ENCODE results near the gene SASH1. TPM values are rescaled to one million over a fixed set of nuclear protein-coding genes. Genes with fewer than 3 reads are reported as not detected.

Gene SASH1
- total and polyA plus RNA-seq, 2 experiments from 2014 or later = 7.5 to 7.8 TPM

- Histone ChIP-seq H3K4me2 (no peak overlapping the region), H3K27ac (no peak overlapping the region), H3K79me2 (no peaks in the 10 kb centered on the region), H4K20me1 (ENCODE audit: insufficient read depth, poor library complexity, severe bottlenecking) (no peaks in the 10 kb centered on the region), H3K9me2 (replicated peaks; ENCODE audit: insufficient read depth) (no peaks in the 10 kb centered on the region), H3K4me3 (no peak overlapping the region), H3K4me1 (ENCODE audit: insufficient read depth) (no peaks in the 10 kb centered on the region), H3K9me3 (ENCODE audit: low read depth) (no peaks in the 10 kb centered on the region), H2AFZ (no peak overlapping the region), H3K36me3 (replicated peaks; ENCODE audit: insufficient read depth, low read depth) (no peaks in the 10 kb centered on the region), H3K27me3 (no peaks in the 10 kb centered on the region)
- no peak for DNase-seq (ENCODE audit: low spot score)
- WGBS (ENCODE audit: low lambda C conversion rate, missing lambda C conversion rate) = 98% methylated on average over 8 of the region's 8 CpGs
- TF ChIP-seq EZH2phosphoT487 (IDR thresholded peaks at IDR 0.05; ENCODE audit: low read depth, severe bottlenecking, unreplicated experiment) (no peak), EZH2 (IDR thresholded peaks at IDR 0.05; ENCODE audit: borderline replicate concordance) (no peak), CTCF (IDR thresholded peaks at IDR 0.05; ENCODE audit: poor library complexity) (no peak)
These were observed 109.1 kb downstream of the SASH1 start for GRCh38 chr6:148451690-148452089.

GRCh38 chr6:148452876-148453275, 110.2 kb downstream of the SASH1 start:
- no peak overlapping the region for H2AFZ ChIP-seq
- H3K9me3 ChIP-seq (ENCODE audit: low read depth) = no peaks in the 10 kb centered on the region
- H3K27ac ChIP-seq = no peak overlapping the region
- no peaks in the 10 kb centered on the region for H3K27me3 ChIP-seq
- no peak overlapping the region for H3K4me3 ChIP-seq
- H3K79me2 ChIP-seq = no peaks in the 10 kb centered on the region
- no peaks in the 10 kb centered on the region for H4K20me1 ChIP-seq (ENCODE audit: insufficient read depth, poor library complexity, severe bottlenecking)
- WGBS (ENCODE audit: low lambda C conversion rate, missing lambda C conversion rate) = 93% methylated on average over 16 of the region's 16 CpGs
- TF ChIP-seq EZH2 (IDR thresholded peaks at IDR 0.05; ENCODE audit: borderline replicate concordance) (no peak), CTCF (IDR thresholded peaks at IDR 0.05; ENCODE audit: poor library complexity) (no peak), EZH2phosphoT487 (IDR thresholded peaks at IDR 0.05; ENCODE audit: low read depth, severe bottlenecking, unreplicated experiment) (no peak)
- no peaks in the 10 kb centered on the region for H3K36me3 ChIP-seq (replicated peaks; ENCODE audit: insufficient read depth, low read depth)
- H3K4me2 ChIP-seq = no peak overlapping the region
- H3K9me2 ChIP-seq (replicated peaks; ENCODE audit: insufficient read depth) = no peaks in the 10 kb centered on the region
- H3K4me1 ChIP-seq (ENCODE audit: insufficient read depth) = no peaks in the 10 kb centered on the region
- DNase-seq (ENCODE audit: low spot score) = no peak

- TF ChIP-seq CTCF (IDR thresholded peaks at IDR 0.05; ENCODE audit: poor library complexity) = no peak
- no peak for TF ChIP-seq EZH2phosphoT487 (IDR thresholded peaks at IDR 0.05; ENCODE audit: low read depth, severe bottlenecking, unreplicated experiment)
- no peak for TF ChIP-seq EZH2 (IDR thresholded peaks at IDR 0.05; ENCODE audit: borderline replicate concordance)
- Histone ChIP-seq H3K27me3 (no peaks in the 10 kb centered on the region), H4K20me1 (ENCODE audit: insufficient read depth, poor library complexity, severe bottlenecking) (no peaks in the 10 kb centered on the region), H3K36me3 (replicated peaks; ENCODE audit: insufficient read depth, low read depth) (no peaks in the 10 kb centered on the region), H3K27ac (no peak overlapping the region), H3K79me2 (no peaks in the 10 kb centered on the region), H3K4me3 (no peak overlapping the region), H3K9me2 (replicated peaks; ENCODE audit: insufficient read depth) (no peaks in the 10 kb centered on the region), H3K4me1 (ENCODE audit: insufficient read depth) (no peaks in the 10 kb centered on the region), H2AFZ (no peak overlapping the region), H3K4me2 (no peak overlapping the region), H3K9me3 (ENCODE audit: low read depth) (no peaks in the 10 kb centered on the region)
- 94% methylated on average over 5 of the region's 7 CpGs for WGBS (ENCODE audit: low lambda C conversion rate, missing lambda C conversion rate)
- DNase-seq (ENCODE audit: low spot score) = no peak
These were observed 111.3 kb downstream of the SASH1 start for GRCh38 chr6:148453906-148454305.

GRCh38 chr6:148455225-148455624, 112.6 kb downstream of the SASH1 start:
- TF ChIP-seq EZH2phosphoT487 (IDR thresholded peaks at IDR 0.05; ENCODE audit: low read depth, severe bottlenecking, unreplicated experiment) (no peak), CTCF (IDR thresholded peaks at IDR 0.05; ENCODE audit: poor library complexity) (no peak), EZH2 (IDR thresholded peaks at IDR 0.05; ENCODE audit: borderline replicate concordance) (no peak)
- Histone ChIP-seq H2AFZ (no peak overlapping the region), H3K36me3 (replicated peaks; ENCODE audit: insufficient read depth, low read depth) (no peaks in the 10 kb centered on the region), H3K27ac (no peak overlapping the region), H3K27me3 (no peaks in the 10 kb centered on the region), H4K20me1 (ENCODE audit: insufficient read depth, poor library complexity, severe bottlenecking) (no peaks in the 10 kb centered on the region), H3K9me3 (ENCODE audit: low read depth) (no peaks in the 10 kb centered on the region), H3K4me2 (no peak overlapping the region), H3K9me2 (replicated peaks; ENCODE audit: insufficient read depth) (no peaks in the 10 kb centered on the region), H3K79me2 (no peaks in the 10 kb centered on the region), H3K4me3 (no peak overlapping the region), H3K4me1 (ENCODE audit: insufficient read depth) (no peaks in the 10 kb centered on the region)
- WGBS (ENCODE audit: low lambda C conversion rate, missing lambda C conversion rate) = 87% methylated on average over 10 of the region's 10 CpGs
- DNase-seq (ENCODE audit: low spot score) = no peak
